GM23338 (cell line): ENCODE data around the gene MOXD1. TPM values are rescaled to one million over a fixed set of nuclear protein-coding genes. Genes with fewer than 3 reads are reported as not detected.

Experiments
- ATAC-seq: fragments of 200-7000 bp; cut with Tn5 transposase; 3 replicates; pipeline ENCODE4 v1.9.1; 2020
- DNase-seq: peaks from one replicate; pipeline ENCODE4 v3.0.0-alpha.2; 2015; ENCODE audit warnings: low spot score
- H2AFZ ChIP-seq: fragments of 200-600 bp; sonication (generic); 2 replicates; pipeline ENCODE4 v1.8.0; 2016; ENCODE audit warnings: antibody characterized with exemption, mild to moderate bottlenecking, moderate library complexity
- H3F3A ChIP-seq: fragments of 200-600 bp; sonication (generic); replicated peaks from 2 replicates; pipeline ENCODE4 v1.8.0; 2017; ENCODE audit warnings: antibody characterized with exemption, mixed run types, low read depth
- H3K27ac ChIP-seq: fragments of 200-600 bp; sonication (generic); 2 replicates; pipeline ENCODE4 v1.6.1; 2016; ENCODE audit warnings: low read depth
- H3K27me3 ChIP-seq: fragments of 200-600 bp; sonication (generic); 2 replicates; pipeline ENCODE4 v1.8.0; 2016; ENCODE audit warnings: mild to moderate bottlenecking, mixed run types, moderate library complexity; ENCODE audit not compliant: insufficient read depth
- H3K36me3 ChIP-seq: fragments of 200-600 bp; sonication (generic); 2 replicates; pipeline ENCODE4 v1.8.0; 2016; ENCODE audit warnings: mild to moderate bottlenecking; ENCODE audit not compliant: insufficient read depth
- H3K4me1 ChIP-seq: fragments of 200-600 bp; sonication (generic); 2 replicates; pipeline ENCODE4 v1.8.0; 2016; ENCODE audit warnings: mild to moderate bottlenecking, moderate library complexity; ENCODE audit not compliant: insufficient read depth
- H3K4me2 ChIP-seq: fragments of 200-600 bp; sonication (generic); 2 replicates; pipeline ENCODE4 v1.7.1; 2017; ENCODE audit warnings: mixed run types
- H3K4me3 ChIP-seq: fragments of 200-600 bp; sonication (generic); 2 replicates; pipeline ENCODE4 v1.6.1; 2016; ENCODE audit warnings: mixed run types
- H3K79me2 ChIP-seq: fragments of 200-600 bp; sonication (generic); replicated peaks from 2 replicates; pipeline ENCODE4 v1.8.0; 2017; ENCODE audit warnings: mild to moderate bottlenecking; ENCODE audit not compliant: insufficient read depth
- H3K9me2 ChIP-seq: fragments of 200-600 bp; sonication (generic); 2 replicates; pipeline ENCODE4 v1.8.0; 2017; ENCODE audit not compliant: insufficient read depth
- H4K20me1 ChIP-seq: fragments of 200-600 bp; sonication (generic); replicated peaks from 2 replicates; pipeline ENCODE4 v1.8.0; 2017; ENCODE audit warnings: mild to moderate bottlenecking; ENCODE audit not compliant: insufficient read depth
- H3K27ac Mint-ChIP-seq: 2 replicates; pipeline ENCODE4 v1.8.0; 2020; ENCODE audit warnings: inconsistent platforms, mild to moderate bottlenecking, moderate library complexity, mixed read lengths
- H3K27me3 Mint-ChIP-seq: 3 replicates; pipeline ENCODE4 v1.8.0; 2022; ENCODE audit warnings: low read depth, mild to moderate bottlenecking, moderate library complexity, mixed read lengths, inconsistent platforms; ENCODE audit not compliant: insufficient read depth, poor library complexity
- H3K36me3 Mint-ChIP-seq: 3 replicates; pipeline ENCODE4 v1.8.0; 2021; ENCODE audit warnings: low read depth, mild to moderate bottlenecking, inconsistent platforms, moderate library complexity, mixed read lengths
- H3K4me1 Mint-ChIP-seq: 3 replicates; pipeline ENCODE4 v1.8.0; 2020; ENCODE audit warnings: mild to moderate bottlenecking, inconsistent platforms, mixed read lengths
- H3K4me3 Mint-ChIP-seq: 3 replicates; pipeline ENCODE4 v1.8.0; 2021; ENCODE audit warnings: moderate library complexity, mild to moderate bottlenecking, inconsistent platforms, mixed read lengths
- H3K9me3 Mint-ChIP-seq: 3 replicates; pipeline ENCODE4 v1.8.0; 2020; ENCODE audit warnings: moderate library complexity, mild to moderate bottlenecking, inconsistent platforms, mixed read lengths
- EZH2 ChIP-seq: fragments of 200-600 bp; sonication (generic); IDR thresholded peaks from one replicate; pipeline ENCODE4 v1.8.0; 2017; ENCODE audit warnings: antibody characterized with exemption, mild to moderate bottlenecking, low read depth; ENCODE audit not compliant: unreplicated experiment
- EZH2phosphoT487 ChIP-seq: fragments of 200-600 bp; sonication (generic); IDR thresholded peaks from one replicate; pipeline ENCODE4 v1.8.1; 2018; ENCODE audit warnings: antibody characterized with exemption; ENCODE audit not compliant: unreplicated experiment
- JUNB ChIP-seq: IDR thresholded peaks from one replicate; pipeline ENCODE4 v1.6.1; 2016; ENCODE audit warnings: antibody characterized with exemption; ENCODE audit not compliant: unreplicated experiment
- NANOG ChIP-seq: IDR thresholded peaks from 2 replicates; pipeline ENCODE4 v1.6.1; 2016; ENCODE audit warnings: antibody characterized with exemption, borderline replicate concordance
- POLR2AphosphoS5 ChIP-seq: IDR thresholded peaks from 2 replicates; pipeline ENCODE4 v1.6.1; 2016; ENCODE audit warnings: antibody characterized with exemption, low read depth
- ZNF114 ChIP-seq: fragments of 250-450 bp; sonication (Bioruptor Pico); IDR thresholded peaks from 2 replicates; pipeline ENCODE4 v1.5.0; 2020; ENCODE audit warnings: mild to moderate bottlenecking, moderate library complexity
- polyA plus RNA-seq: library from polyadenylated mRNA; unstranded; fragments of >200 nt; fragmentation: Nextera tagmentation; extraction: Ambion mirVana; gene quantifications from 2 replicates; pipeline ENCODE4 v1.2.1, GENCODE V29; 2016
- total RNA-seq: library from RNA; depleted of rRNA; stranded (reverse); fragments of >200 nt; shearing (Covaris generic); gene quantifications from 2 replicates; pipeline ENCODE4 v1.2.3, GENCODE V29; 2014
- TF ChIP-seq, protein P1 (sequence below): fragments of 250-450 bp; sonication (Bioruptor Pico); IDR thresholded peaks from 2 replicates; pipeline ENCODE4 v1.5.0; 2020; ENCODE audit warnings: mild to moderate bottlenecking, moderate library complexity
- TF ChIP-seq, protein P2 (sequence below): IDR thresholded peaks from one replicate; pipeline ENCODE4 v1.6.1; 2018; ENCODE audit warnings: antibody characterized with exemption; ENCODE audit not compliant: unreplicated experiment
- TF ChIP-seq, protein P3 (sequence below): IDR thresholded peaks from 2 replicates; pipeline ENCODE4 v1.6.1; 2016; ENCODE audit warnings: antibody characterized with exemption
- TF ChIP-seq, protein P4 (sequence below), 2 experiments: fragments of 200-600 bp in 1 of 2; sonication (generic) in 1 of 2; conservative IDR thresholded peaks; 2 replicates each; pipeline versions ENCODE4 v1.5.1 to v1.6.1; 2016 to 2017; ENCODE audit warnings: antibody characterized with exemption in 2 of 2, low read depth in 2 of 2, mild to moderate bottlenecking in 2 of 2, moderate library complexity in 1 of 2

The MOXD1 gene
- total and polyA plus RNA-seq, 2 experiments from 2014 or later: 1.7 to 4.3 TPM

DNA sequence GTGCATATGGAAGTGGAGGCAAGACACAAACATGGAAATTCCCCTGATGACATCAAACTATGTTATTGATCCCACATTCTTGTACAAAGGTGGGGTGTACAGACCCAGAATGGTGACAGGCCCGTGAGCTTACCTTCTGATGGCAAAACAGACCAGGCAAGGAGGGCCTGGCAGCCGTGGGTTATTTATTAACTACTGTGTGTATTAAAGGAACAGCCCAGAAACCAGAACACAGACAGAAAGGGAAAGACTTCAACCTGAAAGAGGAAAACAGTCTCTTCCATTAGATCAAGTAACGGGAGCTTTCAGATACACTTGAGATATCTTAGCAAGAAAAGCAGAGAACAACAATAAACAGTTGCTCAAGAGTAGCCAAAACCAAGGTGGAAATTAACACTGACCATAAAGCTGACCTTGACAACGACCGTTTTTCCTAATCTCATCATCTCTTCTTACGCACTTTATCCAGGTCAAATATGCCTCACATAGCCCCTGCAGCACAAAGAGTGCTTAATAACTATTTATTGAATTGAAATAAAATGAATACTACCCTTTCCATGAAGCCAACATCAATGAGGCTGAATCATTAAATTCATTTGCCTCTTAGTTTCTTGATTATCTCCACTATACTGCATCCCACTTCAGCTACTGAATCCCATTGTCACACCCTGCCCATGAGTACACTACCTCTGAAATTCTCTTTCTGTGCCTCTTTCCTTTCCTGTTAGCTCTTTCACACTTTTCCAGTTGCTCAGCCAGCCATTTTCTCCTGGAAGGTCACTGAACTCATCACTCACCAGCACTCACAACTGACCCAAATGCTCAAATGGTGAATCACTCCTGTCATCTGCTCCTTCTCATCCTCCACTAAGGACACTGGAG lies 67.4 kb downstream of the MOXD1 start:
- peaks cover 4% of the 10 kb centered on the region; the same call in 2 of the 3 replicates for H3K4me1 Mint-ChIP-seq
- no peaks in the 10 kb centered on the region; the same call in 2 of the 3 replicates for H3K9me3 Mint-ChIP-seq
- no peaks in the 10 kb centered on the region for H3K36me3 Mint-ChIP-seq
- Histone ChIP-seq H3K27ac (no peak overlapping the region), H3F3A (no peaks in the 10 kb centered on the region), H3K4me1 (no peaks in the 10 kb centered on the region), H3K4me3 (no peak overlapping the region), H2AFZ (no peak overlapping the region), H3K79me2 (no peaks in the 10 kb centered on the region), H4K20me1 (no peaks in the 10 kb centered on the region), H3K9me2 (no peaks in the 10 kb centered on the region), H3K36me3 (no peaks in the 10 kb centered on the region), H3K4me2 (no peak overlapping the region), H3K27me3 (no peaks in the 10 kb centered on the region)
- TF ChIP-seq JUNB (no peak), ZNF114 (CRISPR knock-in tag) (no peak), POLR2AphosphoS5 (no peak), NANOG (no peak), EZH2 (no peak), EZH2phosphoT487 (no peak)
- TF ChIP-seq, protein P1, sequence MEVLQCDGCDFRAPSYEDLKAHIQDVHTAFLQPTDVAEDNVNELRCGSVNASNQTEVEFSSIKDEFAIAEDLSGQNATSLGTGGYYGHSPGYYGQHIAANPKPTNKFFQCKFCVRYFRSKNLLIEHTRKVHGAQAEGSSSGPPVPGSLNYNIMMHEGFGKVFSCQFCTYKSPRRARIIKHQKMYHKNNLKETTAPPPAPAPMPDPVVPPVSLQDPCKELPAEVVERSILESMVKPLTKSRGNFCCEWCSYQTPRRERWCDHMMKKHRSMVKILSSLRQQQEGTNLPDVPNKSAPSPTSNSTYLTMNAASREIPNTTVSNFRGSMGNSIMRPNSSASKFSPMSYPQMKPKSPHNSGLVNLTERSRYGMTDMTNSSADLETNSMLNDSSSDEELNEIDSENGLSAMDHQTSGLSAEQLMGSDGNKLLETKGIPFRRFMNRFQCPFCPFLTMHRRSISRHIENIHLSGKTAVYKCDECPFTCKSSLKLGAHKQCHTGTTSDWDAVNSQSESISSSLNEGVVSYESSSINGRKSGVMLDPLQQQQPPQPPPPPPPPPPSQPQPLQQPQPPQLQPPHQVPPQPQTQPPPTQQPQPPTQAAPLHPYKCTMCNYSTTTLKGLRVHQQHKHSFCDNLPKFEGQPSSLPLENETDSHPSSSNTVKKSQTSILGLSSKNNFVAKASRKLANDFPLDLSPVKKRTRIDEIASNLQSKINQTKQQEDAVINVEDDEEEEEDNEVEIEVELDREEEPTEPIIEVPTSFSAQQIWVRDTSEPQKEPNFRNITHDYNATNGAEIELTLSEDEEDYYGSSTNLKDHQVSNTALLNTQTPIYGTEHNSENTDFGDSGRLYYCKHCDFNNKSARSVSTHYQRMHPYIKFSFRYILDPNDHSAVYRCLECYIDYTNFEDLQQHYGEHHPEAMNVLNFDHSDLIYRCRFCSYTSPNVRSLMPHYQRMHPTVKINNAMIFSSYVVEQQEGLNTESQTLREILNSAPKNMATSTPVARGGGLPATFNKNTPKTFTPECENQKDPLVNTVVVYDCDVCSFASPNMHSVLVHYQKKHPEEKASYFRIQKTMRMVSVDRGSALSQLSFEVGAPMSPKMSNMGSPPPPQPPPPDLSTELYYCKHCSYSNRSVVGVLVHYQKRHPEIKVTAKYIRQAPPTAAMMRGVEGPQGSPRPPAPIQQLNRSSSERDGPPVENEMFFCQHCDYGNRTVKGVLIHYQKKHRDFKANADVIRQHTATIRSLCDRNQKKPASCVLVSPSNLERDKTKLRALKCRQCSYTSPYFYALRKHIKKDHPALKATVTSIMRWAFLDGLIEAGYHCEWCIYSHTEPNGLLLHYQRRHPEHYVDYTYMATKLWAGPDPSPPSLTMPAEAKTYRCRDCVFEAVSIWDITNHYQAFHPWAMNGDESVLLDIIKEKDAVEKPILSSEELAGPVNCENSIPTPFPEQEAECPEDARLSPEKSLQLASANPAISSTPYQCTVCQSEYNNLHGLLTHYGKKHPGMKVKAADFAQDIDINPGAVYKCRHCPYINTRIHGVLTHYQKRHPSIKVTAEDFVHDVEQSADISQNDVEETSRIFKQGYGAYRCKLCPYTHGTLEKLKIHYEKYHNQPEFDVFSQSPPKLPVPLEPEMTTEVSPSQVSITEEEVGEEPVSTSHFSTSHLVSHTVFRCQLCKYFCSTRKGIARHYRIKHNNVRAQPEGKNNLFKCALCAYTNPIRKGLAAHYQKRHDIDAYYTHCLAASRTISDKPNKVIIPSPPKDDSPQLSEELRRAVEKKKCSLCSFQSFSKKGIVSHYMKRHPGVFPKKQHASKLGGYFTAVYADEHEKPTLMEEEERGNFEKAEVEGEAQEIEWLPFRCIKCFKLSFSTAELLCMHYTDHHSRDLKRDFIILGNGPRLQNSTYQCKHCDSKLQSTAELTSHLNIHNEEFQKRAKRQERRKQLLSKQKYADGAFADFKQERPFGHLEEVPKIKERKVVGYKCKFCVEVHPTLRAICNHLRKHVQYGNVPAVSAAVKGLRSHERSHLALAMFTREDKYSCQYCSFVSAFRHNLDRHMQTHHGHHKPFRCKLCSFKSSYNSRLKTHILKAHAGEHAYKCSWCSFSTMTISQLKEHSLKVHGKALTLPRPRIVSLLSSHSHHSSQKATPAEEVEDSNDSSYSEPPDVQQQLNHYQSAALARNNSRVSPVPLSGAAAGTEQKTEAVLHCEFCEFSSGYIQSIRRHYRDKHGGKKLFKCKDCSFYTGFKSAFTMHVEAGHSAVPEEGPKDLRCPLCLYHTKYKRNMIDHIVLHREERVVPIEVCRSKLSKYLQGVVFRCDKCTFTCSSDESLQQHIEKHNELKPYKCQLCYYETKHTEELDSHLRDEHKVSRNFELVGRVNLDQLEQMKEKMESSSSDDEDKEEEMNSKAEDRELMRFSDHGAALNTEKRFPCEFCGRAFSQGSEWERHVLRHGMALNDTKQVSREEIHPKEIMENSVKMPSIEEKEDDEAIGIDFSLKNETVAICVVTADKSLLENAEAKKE: no peak
- TF ChIP-seq, protein P2, sequence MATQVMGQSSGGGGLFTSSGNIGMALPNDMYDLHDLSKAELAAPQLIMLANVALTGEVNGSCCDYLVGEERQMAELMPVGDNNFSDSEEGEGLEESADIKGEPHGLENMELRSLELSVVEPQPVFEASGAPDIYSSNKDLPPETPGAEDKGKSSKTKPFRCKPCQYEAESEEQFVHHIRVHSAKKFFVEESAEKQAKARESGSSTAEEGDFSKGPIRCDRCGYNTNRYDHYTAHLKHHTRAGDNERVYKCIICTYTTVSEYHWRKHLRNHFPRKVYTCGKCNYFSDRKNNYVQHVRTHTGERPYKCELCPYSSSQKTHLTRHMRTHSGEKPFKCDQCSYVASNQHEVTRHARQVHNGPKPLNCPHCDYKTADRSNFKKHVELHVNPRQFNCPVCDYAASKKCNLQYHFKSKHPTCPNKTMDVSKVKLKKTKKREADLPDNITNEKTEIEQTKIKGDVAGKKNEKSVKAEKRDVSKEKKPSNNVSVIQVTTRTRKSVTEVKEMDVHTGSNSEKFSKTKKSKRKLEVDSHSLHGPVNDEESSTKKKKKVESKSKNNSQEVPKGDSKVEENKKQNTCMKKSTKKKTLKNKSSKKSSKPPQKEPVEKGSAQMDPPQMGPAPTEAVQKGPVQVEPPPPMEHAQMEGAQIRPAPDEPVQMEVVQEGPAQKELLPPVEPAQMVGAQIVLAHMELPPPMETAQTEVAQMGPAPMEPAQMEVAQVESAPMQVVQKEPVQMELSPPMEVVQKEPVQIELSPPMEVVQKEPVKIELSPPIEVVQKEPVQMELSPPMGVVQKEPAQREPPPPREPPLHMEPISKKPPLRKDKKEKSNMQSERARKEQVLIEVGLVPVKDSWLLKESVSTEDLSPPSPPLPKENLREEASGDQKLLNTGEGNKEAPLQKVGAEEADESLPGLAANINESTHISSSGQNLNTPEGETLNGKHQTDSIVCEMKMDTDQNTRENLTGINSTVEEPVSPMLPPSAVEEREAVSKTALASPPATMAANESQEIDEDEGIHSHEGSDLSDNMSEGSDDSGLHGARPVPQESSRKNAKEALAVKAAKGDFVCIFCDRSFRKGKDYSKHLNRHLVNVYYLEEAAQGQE: no peak
- TF ChIP-seq, protein P3, sequence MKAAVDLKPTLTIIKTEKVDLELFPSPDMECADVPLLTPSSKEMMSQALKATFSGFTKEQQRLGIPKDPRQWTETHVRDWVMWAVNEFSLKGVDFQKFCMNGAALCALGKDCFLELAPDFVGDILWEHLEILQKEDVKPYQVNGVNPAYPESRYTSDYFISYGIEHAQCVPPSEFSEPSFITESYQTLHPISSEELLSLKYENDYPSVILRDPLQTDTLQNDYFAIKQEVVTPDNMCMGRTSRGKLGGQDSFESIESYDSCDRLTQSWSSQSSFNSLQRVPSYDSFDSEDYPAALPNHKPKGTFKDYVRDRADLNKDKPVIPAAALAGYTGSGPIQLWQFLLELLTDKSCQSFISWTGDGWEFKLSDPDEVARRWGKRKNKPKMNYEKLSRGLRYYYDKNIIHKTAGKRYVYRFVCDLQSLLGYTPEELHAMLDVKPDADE: no peak
- TF ChIP-seq, protein P4, sequence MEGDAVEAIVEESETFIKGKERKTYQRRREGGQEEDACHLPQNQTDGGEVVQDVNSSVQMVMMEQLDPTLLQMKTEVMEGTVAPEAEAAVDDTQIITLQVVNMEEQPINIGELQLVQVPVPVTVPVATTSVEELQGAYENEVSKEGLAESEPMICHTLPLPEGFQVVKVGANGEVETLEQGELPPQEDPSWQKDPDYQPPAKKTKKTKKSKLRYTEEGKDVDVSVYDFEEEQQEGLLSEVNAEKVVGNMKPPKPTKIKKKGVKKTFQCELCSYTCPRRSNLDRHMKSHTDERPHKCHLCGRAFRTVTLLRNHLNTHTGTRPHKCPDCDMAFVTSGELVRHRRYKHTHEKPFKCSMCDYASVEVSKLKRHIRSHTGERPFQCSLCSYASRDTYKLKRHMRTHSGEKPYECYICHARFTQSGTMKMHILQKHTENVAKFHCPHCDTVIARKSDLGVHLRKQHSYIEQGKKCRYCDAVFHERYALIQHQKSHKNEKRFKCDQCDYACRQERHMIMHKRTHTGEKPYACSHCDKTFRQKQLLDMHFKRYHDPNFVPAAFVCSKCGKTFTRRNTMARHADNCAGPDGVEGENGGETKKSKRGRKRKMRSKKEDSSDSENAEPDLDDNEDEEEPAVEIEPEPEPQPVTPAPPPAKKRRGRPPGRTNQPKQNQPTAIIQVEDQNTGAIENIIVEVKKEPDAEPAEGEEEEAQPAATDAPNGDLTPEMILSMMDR (conservative IDR thresholded peaks at IDR 0.05; ENCODE audit: low read depth in 2 of 2): no peak
- ATAC-seq: no peak; the same call in 2 of the 3 replicates
- peak; percentile 34 for DNase-seq
- no peak overlapping the region for H3K4me3 Mint-ChIP-seq
- no peak overlapping the region for H3K27ac Mint-ChIP-seq
- peaks cover 3% of the 10 kb centered on the region for H3K27me3 Mint-ChIP-seq
